Activated CD4-positive, alpha-beta T cell treated with anti-CD3 and anti-CD28 coated beads, Interleukin-2, Interleukin-6, amounts not matched to agents 100 ng/mL and 50 ng/mL, durations not matched to agents 16 hours and 8 hours (primary cell): ENCODE results near the gene CPA5.

Experiments used
- DNase-seq: peaks from one replicate; pipeline ENCODE4 v3.0.0-alpha.2; 2020

Gene CPA5

DNA sequence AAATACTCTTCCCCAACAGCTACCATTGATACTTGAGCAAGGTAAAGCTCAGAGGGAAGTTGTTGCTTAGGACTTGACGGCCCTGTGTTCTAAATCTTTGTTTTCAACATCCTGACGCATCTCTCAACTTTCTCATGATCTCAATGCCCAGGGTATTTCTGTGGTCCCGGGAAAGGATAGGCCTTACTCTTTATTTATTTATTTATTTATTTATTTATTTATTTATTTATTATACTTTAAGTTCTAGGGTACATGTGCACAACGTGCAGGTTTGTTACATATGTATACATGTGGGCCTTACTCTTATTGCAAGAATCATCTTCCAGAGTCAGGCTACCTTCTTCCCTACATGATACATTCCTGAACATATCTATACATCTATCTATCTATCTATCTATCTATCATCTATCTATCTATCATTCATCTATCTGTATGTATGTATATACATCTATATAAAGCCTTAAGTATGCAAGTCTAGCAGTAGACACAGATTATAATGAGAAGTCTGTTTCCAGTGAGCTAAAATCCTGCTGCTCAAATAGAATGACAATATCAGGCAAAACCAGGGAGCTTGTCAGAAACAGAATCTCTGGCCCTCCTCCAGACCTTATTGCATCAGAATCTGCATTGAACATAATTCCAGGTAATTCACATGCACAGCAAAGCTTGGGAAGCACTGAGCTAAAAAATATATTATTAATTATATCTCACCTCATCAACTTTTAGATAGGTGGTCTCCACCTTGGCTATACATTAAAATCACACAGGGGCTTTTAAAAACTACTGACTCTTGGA, 12.2 kb upstream of the CPA5 start:
- no peak for DNase-seq

- no peak for DNase-seq
Measured at GRCh38 chr7:130333832-130334231, 10.8 kb upstream of the CPA5 start.

- no peak for DNase-seq
Measured at GRCh38 chr7:130334274-130334673, 10.3 kb upstream of the CPA5 start.

- no peak for DNase-seq
Measured at GRCh38 chr7:130337410-130337971, 7.1 kb upstream of the CPA5 start.

GRCh38 chr7:130338233-130338632, 6.4 kb upstream of the CPA5 start:
- DNase-seq, result no peak

GRCh38 chr7:130341882-130342281, 2.7 kb upstream of the CPA5 start:
- DNase-seq, result no peak

DNA sequence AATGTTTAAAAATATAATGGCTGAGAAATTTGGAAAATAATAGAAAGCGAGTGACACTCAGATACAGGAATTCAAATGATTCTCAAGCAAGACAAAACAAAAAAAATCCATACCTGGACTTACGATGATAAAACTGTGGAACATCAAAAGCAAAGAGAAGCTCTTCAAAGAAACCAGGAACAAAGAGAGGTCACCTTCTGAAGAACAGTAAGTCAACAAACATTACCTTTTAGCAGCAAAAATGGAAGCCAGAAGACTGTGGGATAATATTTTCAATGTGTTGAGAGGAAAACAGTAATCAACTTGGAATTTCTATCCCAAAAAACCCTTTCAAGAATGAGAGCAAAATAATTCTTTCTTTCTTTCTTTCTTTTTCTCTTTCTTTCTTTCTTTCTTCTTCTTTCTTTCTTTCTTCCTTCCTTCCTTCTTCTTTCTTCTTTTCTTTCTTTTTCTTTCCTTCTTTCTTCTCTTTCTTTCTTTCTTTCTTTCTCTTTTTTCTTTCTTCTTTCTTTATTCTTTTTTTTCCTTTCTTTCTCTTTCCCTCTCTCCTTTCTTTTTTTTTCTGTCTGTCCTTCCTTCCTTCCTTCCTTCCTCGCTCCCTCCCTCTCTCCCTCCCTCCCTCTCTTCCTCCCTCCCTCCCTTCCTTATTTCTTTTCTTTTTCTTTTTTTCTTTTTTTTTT, 1.8 kb upstream of the CPA5 start:
- no peak for DNase-seq

- no peak for DNase-seq
Measured at GRCh38 chr7:130345136-130345535, 520 bp downstream of the CPA5 start.

- DNase-seq, result no peak
Measured at GRCh38 chr7:130345725-130346124, 1.1 kb downstream of the CPA5 start.

- no peak for DNase-seq
Measured at GRCh38 chr7:130346177-130346905, 1.7 kb downstream of the CPA5 start.

DNA sequence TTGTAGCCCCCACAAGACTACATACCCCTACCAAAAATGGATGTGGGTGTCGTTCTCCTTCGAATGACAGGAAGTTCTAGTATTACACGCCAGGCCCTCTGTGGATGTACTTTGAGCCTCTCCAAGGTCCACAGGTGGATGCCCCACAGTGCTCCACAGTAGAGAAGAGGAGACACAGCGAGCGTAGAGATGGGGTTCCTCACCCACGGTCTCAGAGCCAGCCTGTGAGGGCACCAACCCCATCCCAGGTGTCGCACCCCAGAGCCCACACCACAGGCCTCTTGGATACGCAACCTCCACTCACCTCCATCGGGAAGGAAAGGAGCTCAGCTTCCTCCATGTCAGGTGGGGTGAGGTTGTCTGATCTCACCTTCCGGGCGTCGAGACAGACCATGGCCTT, 2.3 kb downstream of the CPA5 start:
- no peak for DNase-seq

DNA sequence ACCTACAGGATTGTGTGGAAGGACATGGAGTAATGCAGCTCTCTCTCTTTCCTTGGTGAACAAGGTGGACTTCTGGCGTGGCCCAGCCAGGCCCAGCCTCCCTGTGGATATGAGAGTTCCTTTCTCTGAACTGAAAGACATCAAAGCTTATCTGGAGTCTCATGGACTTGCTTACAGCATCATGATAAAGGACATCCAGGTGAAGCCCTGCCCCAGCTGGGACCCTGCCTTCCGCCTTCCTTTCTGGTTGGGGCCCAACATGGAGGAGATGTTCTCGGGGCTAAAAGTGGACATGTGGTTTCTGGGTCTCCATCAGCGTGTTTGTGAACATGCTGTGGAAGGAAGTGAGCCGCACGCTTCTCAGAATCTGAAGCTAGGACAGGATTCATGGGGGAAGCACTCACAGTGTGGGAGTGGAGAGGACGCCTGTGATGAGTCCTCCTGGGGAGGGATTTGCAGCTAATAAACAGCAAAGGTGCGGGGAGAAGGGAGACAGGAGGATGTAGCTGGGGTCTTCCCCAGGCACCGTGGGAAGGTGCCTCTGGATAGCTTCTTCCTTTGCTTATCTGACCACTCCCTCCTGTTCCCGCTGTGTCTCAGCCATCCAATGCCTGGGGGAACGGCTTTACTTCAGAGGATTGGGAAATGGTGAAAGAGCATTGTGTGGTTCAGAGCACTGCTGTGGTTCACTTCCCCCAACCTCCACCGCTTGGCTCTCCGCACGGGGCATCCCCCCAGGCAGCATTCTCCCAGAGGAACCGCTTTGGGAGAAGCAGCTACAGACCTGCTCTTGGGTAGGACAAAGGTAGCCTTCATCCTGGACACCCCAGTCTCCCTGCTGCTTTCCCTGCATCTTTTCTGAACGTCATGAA, 5.5 kb downstream of the CPA5 start:
- DNase-seq, result no peak

DNA sequence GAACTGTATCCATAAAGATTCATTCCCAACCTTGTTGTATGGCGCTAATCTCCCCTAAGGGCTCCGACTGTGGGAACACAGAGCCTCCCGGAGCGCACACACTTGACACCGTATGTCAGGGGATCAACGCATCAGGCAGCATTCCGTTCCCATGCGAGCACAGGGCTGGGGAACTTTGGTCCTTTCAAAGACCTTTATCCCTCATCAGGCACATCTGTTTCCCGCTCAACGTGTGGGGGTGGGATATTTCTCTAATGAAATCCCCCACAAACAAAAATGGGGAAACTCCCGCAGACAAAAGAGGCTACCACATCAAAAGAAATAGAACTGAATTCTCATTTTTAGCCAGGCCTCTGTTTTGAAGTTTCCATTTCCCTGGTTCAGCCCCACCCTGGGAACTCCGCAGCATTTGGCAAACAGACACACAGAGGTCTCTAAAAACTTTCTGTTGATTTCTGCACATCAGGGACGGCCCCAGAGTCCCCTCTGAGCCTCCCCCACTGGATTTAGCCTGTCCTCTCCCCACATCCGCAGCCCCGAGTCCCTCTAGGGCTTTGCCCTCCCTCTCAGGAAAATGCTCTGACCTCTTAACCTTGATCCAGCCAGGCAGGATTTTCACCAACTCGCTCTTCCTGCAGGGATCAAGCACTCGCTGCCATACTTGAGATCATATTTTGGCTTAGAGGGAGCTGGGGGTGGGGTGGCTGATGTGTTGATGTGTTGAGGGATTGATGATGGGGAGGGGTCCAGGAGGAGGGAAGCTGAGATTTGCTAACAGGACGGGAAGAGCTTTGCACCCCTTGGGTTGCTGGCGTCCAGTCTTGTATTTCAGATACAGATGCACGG, 6.6 kb downstream of the CPA5 start:
- DNase-seq, result no peak

DNA sequence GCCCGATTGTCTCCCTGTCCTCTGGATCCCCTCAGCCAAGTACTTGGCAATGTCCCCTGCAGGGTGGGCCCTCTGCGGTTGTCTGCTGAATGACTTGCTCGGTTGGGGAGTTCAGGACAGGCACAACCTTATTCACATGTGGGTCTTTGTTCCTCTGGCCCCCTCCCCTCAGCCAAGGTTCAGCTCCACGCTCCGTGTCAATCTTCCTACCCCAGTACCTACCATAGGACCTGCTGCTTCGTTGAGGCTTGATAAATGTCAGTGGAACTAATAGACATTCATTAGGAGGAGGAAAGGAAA, 7.1 kb downstream of the CPA5 start:
- DNase-seq, result no peak

GRCh38 chr7:130352194-130353074, 7.8 kb downstream of the CPA5 start:
- no peak for DNase-seq

DNA sequence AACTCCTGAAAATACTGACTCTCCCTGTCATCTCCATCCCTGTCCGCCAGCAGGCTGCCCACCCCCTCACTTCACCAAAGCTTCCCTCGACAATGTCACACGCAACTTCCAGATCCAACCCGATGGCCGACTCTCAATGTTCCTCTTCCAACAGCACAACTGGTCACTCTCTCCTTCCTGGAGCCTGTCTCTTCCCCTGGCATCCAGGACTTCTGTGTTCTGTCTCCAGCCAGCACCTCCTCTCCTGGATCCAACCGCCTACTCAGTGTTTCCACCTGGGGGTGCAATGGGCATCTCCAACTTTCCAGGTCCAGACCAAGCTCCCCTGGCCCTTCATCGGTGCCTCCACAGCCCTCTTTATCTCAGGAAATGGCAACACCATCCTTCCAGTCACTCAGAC, 8.6 kb downstream of the CPA5 start:
- DNase-seq, result no peak

GRCh38 chr7:130356121-130356875, 11.7 kb downstream of the CPA5 start:
- DNase-seq, result no peak

GRCh38 chr7:130356876-130357611, 12.4 kb downstream of the CPA5 start:
- peak; percentile 10 for DNase-seq

- no peak for DNase-seq
Measured at GRCh38 chr7:130358471-130358870, 13.9 kb downstream of the CPA5 start.
